ENCODE measurements around the gene PRR5L.

DNA sequence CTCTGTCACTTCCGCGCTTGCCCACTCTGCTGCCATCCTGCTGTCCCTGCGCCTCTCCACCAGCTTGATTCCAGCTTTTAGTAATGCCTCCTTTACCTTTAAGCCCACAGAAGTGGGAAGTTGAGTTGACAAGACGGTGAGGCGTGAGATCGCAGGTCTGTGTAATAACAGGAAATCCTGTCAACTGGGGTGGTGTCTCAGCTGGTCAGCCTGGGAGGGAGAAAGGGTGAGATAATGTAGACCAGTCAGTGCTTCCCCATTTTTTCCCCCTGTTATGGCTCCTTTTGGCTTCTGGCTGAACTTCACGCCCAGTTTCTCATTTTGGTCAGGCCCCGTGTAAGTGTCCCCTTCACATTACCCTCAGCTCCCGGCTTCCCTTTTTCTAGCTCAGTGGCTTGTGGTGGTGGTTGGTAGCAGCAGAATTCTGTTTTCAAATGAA, 115.1 kb downstream of the PRR5L start:
- no peak for TF ChIP-seq SUZ12 (IDR thresholded peaks at IDR 0.05)
- TF ChIP-seq BHLHE40 (IDR thresholded peaks at IDR 0.05; ENCODE audit: borderline replicate concordance), result no peak
- no peak for TF ChIP-seq FOXA1 (IDR thresholded peaks at IDR 0.05)
- TF ChIP-seq ELF4 (IDR thresholded peaks at IDR 0.05), result no peak
- no peak for TF ChIP-seq L3MBTL2 (conservative IDR thresholded peaks at IDR 0.05)
- TF ChIP-seq SP1 (IDR thresholded peaks at IDR 0.05), result no peak
- TF ChIP-seq FOXK2 (IDR thresholded peaks at IDR 0.05), result no peak
- TF ChIP-seq CTBP1 (IDR thresholded peaks at IDR 0.05; ENCODE audit: borderline replicate concordance), result no peak

All from HEK293T (cell line).